GM19240 (cell line): ENCODE measurements around the gene LHPP.

Experiments used
- DNase-seq: peaks from one replicate; pipeline ENCODE4 v3.0.0; 2011; ENCODE audit warnings: low spot score; ENCODE audit not compliant: insufficient read length

The LHPP gene

DNA sequence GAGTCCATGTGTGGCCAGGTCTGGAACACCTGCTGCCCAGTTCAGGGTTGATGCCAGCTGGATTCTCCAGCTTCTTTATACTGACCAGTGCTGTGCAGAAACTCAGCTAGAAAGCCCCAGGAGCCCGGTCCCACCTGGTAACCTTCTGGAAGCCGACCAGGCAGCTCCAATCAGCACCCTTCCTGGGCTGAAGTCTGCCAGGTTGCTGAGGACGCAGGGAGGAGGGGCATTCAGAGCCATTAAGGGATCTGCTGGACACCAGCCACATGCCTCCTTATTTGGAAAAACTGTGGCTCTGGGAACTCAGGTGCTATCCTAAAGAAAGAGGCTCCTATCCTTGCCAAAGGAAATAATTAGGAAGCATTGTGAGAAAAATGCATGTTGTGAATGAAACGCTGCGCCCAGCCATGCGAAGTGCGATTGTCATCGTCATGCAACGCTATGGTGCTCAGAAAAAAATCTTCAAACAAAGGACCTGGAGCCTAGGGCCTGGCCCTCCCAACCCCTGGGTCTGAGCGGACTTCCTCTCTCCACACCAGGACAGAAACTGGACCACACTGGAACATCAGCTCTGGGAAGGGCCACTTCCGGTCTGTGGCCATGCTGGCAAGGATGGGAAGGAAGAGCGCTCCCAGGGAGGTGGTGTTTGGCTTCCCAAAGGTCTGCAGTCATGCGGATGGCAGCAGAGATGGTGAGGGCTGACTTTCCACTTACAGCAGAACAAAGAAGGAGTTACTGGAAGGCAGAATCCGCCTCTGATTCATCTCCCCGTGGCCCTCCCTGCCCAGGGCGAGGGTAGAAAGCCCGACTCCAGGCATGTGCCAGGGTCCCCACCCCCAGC is 192.4 kb downstream of the LHPP start:
- no peak for DNase-seq

DNA sequence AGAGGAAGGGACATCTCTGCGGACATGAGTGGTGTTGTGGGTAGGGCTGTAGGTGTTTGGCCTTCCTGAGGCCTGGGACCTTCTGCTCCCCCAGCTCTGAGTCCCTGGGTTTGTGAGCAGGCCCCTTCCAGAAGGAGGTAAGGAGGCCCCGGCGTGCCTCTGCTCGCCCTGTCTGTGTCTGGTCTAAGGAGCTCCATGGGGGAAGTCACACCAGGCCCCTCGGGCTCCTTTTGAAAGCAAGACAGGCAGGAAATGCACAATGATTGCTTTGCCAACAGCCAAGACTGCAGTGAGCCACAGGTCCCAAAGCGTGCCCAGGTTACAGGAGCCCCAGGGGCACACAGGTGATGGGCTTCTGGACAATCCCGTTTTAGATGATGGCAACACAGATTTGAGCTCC is 193.1 kb downstream of the LHPP start:
- no peak for DNase-seq

DNA sequence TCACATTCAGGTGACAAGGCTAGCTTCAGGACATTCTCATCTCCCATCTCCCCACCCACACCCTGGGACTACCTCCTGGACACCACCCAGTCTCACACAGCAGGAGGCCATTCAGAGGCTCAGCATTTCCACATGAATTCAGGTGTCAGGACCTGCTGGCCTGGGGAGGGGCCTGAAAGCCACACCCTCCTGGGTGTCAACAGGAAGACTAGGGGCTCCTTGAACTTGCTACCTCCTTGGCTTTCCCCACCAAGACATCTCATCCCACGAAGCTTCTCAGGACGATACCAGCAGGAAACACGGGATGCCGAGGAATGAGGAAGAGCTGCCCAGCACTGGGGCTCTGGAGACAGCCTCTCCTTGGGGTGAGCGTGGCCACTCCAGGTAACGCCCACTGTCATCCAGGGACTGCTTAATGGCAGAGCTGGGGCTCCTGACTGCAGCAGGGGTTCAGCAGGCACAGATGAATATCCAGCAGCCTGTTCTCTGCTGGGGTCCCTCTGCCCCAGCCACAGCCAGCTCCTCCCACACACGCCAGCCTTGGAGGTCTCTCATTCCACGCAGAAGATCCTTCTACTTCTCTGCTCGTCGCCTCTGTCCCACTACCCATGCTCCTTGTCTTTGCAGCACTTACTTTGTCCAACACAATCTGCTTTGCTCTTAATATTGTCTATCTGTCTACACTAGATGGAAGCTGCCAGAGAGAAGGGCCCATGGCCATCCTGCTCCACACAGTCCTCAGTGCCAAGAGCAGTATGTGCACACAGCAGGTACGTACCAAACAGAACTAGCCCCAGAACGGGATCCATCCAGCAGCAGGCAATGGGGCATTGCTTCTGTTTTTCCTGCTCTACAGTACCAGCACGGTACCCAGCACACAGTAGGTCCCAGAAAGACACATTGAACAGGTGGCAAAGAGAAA is 193.8 kb downstream of the LHPP start:
- DNase-seq, result no peak

DNA sequence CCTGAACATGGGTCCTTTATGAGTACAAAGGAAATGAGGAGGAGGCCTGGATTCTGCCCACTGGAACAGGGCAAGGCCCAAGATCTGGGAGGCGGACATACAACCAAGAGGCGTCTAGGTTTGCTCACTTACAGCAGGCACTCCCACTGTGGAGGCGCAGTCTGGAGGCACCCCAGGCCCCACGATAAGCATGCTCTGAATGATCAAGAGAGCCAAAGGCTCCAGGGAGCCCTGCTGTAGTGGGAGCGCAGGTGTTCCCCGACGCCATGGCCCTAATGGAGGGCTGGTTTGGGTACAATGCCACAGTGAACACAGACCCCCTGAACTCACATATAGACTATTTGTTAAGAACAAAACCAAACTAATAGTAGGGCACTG is 194.5 kb downstream of the LHPP start:
- no peak for DNase-seq

DNA sequence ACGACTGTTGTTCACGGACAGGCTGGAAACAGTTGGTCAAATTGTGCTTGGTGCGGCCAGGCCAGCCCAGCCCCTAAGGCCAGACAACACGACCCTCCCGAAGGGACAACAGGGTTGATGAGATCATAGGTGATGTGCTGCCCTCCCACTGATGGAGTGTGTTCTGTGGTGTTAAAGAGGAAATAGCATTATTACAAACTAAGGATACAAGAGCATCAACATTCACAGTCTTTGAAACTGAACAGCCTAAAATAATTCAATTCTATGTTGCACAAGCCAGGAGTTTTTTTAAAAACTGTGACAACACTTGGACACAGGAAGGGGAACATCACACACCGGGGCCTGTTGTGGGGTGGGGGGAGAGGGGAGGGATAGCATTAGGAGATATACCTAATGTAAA is 194.9 kb downstream of the LHPP start:
- DNase-seq, result no peak

DNA sequence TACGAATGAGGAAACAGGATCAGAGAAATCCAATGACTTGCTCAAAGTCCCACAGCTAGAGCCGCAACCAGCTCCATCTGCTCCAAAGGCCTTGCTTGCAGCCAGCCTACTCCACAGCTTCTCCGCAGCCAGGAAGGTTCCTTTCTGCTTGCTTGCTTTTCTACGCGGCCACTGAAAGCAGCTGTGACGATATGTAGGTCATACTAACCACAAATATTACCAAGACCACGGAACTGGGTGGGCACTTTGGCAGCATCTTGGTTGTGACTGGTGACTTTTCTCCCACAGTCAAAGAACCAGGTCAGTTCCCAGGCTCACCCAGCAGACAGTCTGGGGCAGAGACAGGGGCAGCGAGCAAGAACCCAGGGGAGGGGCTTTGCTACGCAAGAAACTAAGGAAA is 196.2 kb downstream of the LHPP start:
- no peak for DNase-seq

DNA sequence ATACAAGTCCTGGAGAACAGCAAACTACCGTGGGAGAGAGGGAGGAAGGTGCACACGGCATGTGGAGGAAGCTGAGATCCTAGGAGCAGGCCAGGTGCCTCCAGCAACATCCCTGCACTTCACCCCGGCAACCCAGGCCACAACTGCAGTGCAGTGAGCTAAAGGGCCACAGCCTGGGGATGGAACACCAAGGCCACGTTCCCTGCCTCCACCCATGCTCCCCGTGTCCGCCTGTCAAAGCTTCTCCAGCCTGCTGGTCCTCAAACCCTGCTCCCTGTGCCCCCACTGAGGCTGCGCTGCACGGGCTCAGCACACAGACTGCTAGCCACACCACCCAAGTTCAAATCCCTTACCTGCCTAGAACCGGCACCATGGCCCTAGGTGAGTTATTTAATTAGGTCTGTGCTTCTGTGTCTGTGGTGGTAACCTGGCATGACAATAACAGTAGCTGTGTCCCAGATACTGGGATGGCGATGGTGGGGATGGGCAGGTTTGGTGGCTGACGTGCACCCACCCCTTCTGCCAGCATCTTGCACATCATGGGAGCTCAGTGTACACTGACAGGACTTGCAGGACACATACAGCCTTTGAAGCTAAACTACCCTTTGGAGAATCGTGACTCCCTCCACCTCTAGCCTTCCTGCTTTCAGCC is 197.1 kb downstream of the LHPP start:
- DNase-seq, result no peak

DNA sequence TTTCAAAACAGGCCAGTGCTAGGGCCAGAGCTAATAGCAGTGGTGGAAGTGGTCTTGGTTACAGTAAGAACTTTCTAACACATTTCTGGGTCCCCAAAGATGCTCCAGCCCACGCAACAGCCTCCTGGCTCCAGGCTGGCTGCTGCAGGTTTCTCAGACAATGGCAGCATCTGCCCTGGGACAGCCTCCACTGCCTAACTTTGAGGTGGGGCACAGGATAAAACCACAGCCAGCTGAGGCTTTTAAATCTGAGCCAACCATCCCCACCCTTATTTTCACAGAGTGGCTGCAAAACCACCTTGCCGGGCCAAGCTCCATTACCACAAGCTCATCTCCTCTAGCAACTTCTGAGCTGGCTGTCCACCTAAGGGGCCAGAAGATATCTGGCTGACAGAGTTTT is 197.8 kb downstream of the LHPP start:
- DNase-seq, result no peak

DNA sequence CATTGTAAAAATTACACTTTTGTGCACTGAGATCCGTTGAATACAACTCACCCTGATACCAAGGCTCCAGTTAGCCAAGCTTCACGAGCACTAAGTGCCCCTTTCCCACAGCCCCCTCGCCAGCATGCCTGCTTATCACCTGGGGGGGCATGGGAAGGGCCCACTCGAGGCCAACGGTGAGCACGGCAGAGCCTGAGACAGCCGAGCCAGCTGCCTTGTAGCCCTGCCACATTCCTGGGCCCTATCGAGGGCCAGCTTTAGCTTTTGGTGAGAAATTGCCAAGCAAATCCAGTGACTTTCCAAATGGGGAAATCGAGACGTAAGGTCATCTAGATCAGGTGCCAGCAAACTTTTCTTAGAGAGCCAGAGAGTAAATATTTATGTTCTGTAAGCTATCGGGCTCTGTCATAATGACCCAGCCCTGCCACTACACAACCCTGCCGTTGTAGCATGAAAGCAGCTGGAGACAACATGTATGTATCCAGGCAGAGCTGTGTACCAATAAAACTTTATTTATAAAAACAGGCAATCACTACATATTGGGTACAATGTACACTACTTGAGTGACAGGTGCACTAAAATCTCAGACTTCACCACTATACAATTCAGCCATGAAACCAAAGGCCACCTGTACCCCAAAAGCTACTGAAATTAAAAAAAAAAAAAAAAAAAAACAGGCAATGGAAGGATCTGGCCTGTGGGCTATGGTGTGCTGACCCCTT is 198.9 kb downstream of the LHPP start:
- no peak for DNase-seq

DNA sequence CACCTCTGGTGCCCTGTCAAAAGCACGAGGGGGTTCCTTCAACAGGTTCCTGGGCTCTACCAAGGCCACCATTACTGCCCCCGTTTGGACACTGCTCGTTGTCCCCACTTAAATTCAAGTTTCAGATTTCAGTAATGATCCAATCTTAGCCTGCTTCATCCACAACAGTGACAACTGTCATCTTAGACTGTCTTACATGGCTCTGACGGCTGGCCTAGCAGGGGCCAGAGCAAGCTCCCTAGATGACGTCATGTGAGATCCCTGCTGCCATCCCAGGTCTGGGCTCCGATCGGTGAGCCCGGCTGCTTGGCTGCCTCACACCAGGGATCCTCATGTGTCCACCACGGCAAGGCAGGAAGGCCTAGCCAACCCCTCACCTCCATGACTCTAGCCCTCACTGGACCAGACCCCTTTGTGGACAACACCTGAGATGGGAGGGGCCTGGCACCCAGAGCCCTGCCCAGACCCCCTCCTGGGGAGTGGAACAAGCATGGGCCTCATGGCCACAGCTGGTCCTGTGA is 200.1 kb downstream of the LHPP start:
- DNase-seq, result no peak

DNA sequence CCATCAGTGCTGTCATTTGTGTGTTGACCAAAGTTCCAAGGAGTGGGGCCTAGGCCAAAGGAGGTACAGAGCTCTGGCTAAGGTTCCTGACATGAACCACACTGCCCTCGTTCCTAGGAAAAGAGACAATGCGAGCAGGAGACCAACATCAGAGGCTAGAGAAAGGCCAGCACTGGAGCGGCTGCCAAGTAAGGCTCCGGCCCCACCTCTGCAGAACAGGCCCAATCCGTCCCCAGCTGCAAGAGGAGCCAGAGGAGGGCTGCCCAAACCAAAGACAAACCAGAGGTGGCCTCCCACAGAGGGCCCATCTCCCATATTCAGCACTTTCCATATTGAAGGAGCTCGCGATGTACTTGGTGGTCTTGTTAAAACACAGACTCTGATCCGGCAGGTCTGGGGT is 201.6 kb downstream of the LHPP start:
- DNase-seq, result no peak
